ENCODE results near the gene TKTL1.

Gene TKTL1

GRCh38 chrX:154378059-154378798 is 82.6 kb downstream of the TKTL1 start:
- no peak for DNase-seq (ENCODE audit: low spot score)

DNA sequence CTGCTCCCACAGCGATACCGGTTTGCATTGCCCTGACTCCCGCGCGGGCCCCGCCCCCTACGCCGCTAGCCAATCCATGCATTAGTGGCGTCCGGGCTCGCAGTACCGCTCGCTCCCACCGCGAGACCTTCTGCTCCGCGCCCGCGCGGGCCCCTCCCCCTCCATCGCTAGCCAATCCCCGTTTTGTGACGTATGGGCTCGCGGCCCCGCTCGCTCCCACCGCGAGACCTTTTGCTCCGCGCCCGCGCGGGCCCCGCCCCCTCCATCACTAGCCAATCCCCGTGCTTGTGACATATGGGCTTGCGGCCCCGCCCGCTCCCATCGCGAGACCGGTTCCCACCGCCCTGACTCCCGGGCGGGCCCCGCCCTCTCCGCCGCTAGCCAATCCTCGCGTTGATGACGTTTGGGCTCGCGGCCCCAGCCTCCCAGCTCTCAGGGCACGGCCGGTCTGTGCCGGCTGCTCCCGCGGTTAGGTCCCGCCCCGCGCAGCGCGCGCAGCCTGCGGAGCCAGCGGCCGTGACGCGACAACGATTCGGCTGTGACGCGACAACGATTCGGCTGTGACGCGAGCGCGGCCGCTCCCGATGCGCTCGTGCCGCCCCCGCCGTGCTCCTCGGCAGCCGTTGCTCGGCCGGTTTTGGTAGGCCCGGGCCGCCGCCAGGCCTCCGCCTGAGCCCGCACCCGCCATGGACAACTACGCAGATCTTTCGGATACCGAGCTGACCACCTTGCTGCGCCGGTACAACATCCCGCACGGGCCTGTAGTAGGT is 83.4 kb downstream of the TKTL1 start, which contains the start of gene EMD:
Gene EMD (plus strand): TSS at position 497 of the 770 bp plus-strand sequence. CDS start 190 bp downstream, at position 687.
- peak; percentile 96 for DNase-seq (ENCODE audit: low spot score)

- no peak for DNase-seq (ENCODE audit: low spot score)
Observed at GRCh38 chrX:154379569-154379951, 84.0 kb downstream of the TKTL1 start.
